Mesendoderm (in vitro differentiated cells): Measurements from ENCODE around the gene SREBF1.

Source experiments
- DNase-seq: peaks from one replicate; pipeline ENCODE4 v3.0.0; 2013
- H2AK5ac ChIP-seq: 2 replicates; pipeline ENCODE4 v1.6.1; 2013; ENCODE audit warnings: low read length, inconsistent platforms
- H2BK120ac ChIP-seq: 2 replicates; pipeline ENCODE4 v1.6.1; 2013; ENCODE audit warnings: low read depth, mild to moderate bottlenecking, low read length, moderate library complexity, mixed read lengths
- H2BK15ac ChIP-seq: replicated peaks from 2 replicates; pipeline ENCODE4 v1.6.1; 2013; ENCODE audit warnings: low read depth, mild to moderate bottlenecking, moderate library complexity
- H2BK5ac ChIP-seq: 2 replicates; pipeline ENCODE4 v1.6.1; 2013; ENCODE audit warnings: low read length, inconsistent platforms
- H3K18ac ChIP-seq: 2 replicates; pipeline ENCODE4 v1.6.1; 2013; ENCODE audit warnings: mild to moderate bottlenecking, low read length, mixed read lengths
- H3K23ac ChIP-seq: one replicate; pipeline ENCODE4 v1.6.1; 2013; ENCODE audit warnings: low read length
- H3K27ac ChIP-seq: 2 replicates; pipeline ENCODE4 v1.5.1; 2013; ENCODE audit warnings: low read depth, mild to moderate bottlenecking, inconsistent platforms, low read length, moderate library complexity
- H3K27me3 ChIP-seq: 2 replicates; pipeline ENCODE4 v1.6.1; 2013; ENCODE audit warnings: low read length, control low read depth, mild to moderate bottlenecking, inconsistent platforms; ENCODE audit not compliant: insufficient read depth, poor library complexity
- H3K36me3 ChIP-seq: 2 replicates; pipeline ENCODE4 v1.6.1; 2013; ENCODE audit warnings: low read length, inconsistent platforms; ENCODE audit not compliant: control insufficient read depth, insufficient read depth
- H3K4ac ChIP-seq: one replicate; pipeline ENCODE4 v1.6.1; 2013; ENCODE audit warnings: low read depth, mild to moderate bottlenecking, low read length, moderate library complexity
- H3K4me1 ChIP-seq: 2 replicates; pipeline ENCODE4 v1.6.1; 2013; ENCODE audit warnings: low read depth, low read length, inconsistent platforms; ENCODE audit not compliant: control insufficient read depth
- H3K4me2 ChIP-seq: 2 replicates; pipeline ENCODE4 v1.6.1; 2013; ENCODE audit warnings: low read length
- H3K4me3 ChIP-seq: 2 replicates; pipeline ENCODE4 v1.5.1; 2013; ENCODE audit warnings: mild to moderate bottlenecking, low read length
- H3K56ac ChIP-seq: one replicate; pipeline ENCODE4 v1.6.1; 2013; ENCODE audit warnings: low read length
- H3K79me1 ChIP-seq: 2 replicates; pipeline ENCODE4 v1.6.1; 2013; ENCODE audit warnings: low read length, inconsistent platforms
- H3K79me2 ChIP-seq: 2 replicates; pipeline ENCODE4 v1.6.1; 2013; ENCODE audit warnings: mild to moderate bottlenecking, low read length; ENCODE audit not compliant: control insufficient read depth, insufficient read depth
- H3K9ac ChIP-seq: 2 replicates; pipeline ENCODE4 v1.6.1; 2013; ENCODE audit warnings: low read length, inconsistent platforms
- H4K5ac ChIP-seq: one replicate; pipeline ENCODE4 v1.6.1; 2013; ENCODE audit warnings: low read length
- H4K8ac ChIP-seq: one replicate; pipeline ENCODE4 v1.6.1; 2013; ENCODE audit warnings: low read depth, mild to moderate bottlenecking, control low read depth, low read length, moderate library complexity
- WGBS: extraction: QIAGEN DNeasy Blood & Tissue Kit; methylation state at CpG from one replicate; pipeline ENCODE4 v1.1.7; 2013; ENCODE audit warnings: low lambda C conversion rate, missing lambda C conversion rate; ENCODE audit not compliant: insufficient coverage; ENCODE audit errors: extremely low coverage; 5-methylcytosine and 5-hydroxymethylcytosine counted together

Gene SREBF1

GRCh38 chr17:17782523-17783115 lies 54.2 kb downstream of the SREBF1 start:
- Histone ChIP-seq H3K4ac (peak overlapping the region; percentile 46), H3K27me3 (no peaks in the 10 kb centered on the region), H3K79me1 (no peaks in the 10 kb centered on the region), H3K9ac (peak overlapping the region; percentile 79), H2BK15ac (no peak overlapping the region), H4K8ac (no peak overlapping the region), H3K18ac (peak overlapping the region; percentile 62), H3K4me3 (peak overlapping the region; percentile 64), H2BK5ac (no peak overlapping the region), H3K23ac (no peak overlapping the region), H3K79me2 (no peaks in the 10 kb centered on the region), H3K4me2 (peak overlapping the region; percentile 80), H4K5ac (no peak overlapping the region), H2AK5ac (no peak overlapping the region), H3K4me1 (peaks cover 8% of the 10 kb centered on the region), H3K56ac (peak overlapping the region; percentile 96), H3K27ac (peak overlapping the region; percentile 36), H2BK120ac (peak overlapping the region; percentile 45), H3K36me3 (no peaks in the 10 kb centered on the region)
- WGBS, result no CpG with 5 or more reads among the region's 57 CpGs
- peak; percentile 64 for DNase-seq

GRCh38 chr17:17781591-17782496 lies 54.9 kb downstream of the SREBF1 start:
- peak overlapping the region; percentile 59 for H3K23ac ChIP-seq
- peaks cover 8% of the 10 kb centered on the region for H3K4me1 ChIP-seq
- H3K9ac ChIP-seq, result peak overlapping the region; percentile 70
- no peaks in the 10 kb centered on the region for H3K79me1 ChIP-seq
- peak overlapping the region; percentile 62 for H3K18ac ChIP-seq
- no peaks in the 10 kb centered on the region for H3K27me3 ChIP-seq
- peak overlapping the region; percentile 57 for H3K4ac ChIP-seq
- H3K36me3 ChIP-seq, result no peaks in the 10 kb centered on the region
- no peak overlapping the region for H2AK5ac ChIP-seq
- no CpG with 5 or more reads among the region's 88 CpGs for WGBS
- H3K4me3 ChIP-seq, result peak overlapping the region; percentile 15
- peak overlapping the region; percentile 45 for H2BK120ac ChIP-seq
- H3K79me2 ChIP-seq, result no peaks in the 10 kb centered on the region
- no peak overlapping the region for H4K8ac ChIP-seq
- H3K27ac ChIP-seq, result peak overlapping the region; percentile 55
- peak; percentile 77 for DNase-seq
- peak overlapping the region; percentile 96 for H3K56ac ChIP-seq
- no peak overlapping the region for H2BK15ac ChIP-seq
- no peak overlapping the region for H2BK5ac ChIP-seq
- H4K5ac ChIP-seq, result no peak overlapping the region
- H3K4me2 ChIP-seq, result peak overlapping the region; percentile 68

GRCh38 chr17:17780922-17781590 lies 55.7 kb downstream of the SREBF1 start:
- Histone ChIP-seq H3K27me3 (no peaks in the 10 kb centered on the region), H2BK120ac (no peak overlapping the region), H3K18ac (peak overlapping the region; percentile 62), H3K36me3 (no peaks in the 10 kb centered on the region), H2BK15ac (no peak overlapping the region), H3K4ac (no peak overlapping the region), H3K4me1 (peaks cover 8% of the 10 kb centered on the region), H2BK5ac (no peak overlapping the region), H3K79me1 (no peaks in the 10 kb centered on the region), H3K4me2 (peak overlapping the region; percentile 68), H3K4me3 (no peak overlapping the region), H3K56ac (peak overlapping the region; percentile 96), H3K79me2 (no peaks in the 10 kb centered on the region), H4K5ac (no peak overlapping the region), H3K23ac (no peak overlapping the region), H3K27ac (peak overlapping the region; percentile 55), H2AK5ac (no peak overlapping the region), H4K8ac (no peak overlapping the region), H3K9ac (peak overlapping the region; percentile 70)
- WGBS, result no CpG with 5 or more reads among the region's 11 CpGs
- DNase-seq, result peak; percentile 98

- WGBS, result no CpG with 5 or more reads among the region's 16 CpGs
- no peak overlapping the region for H2BK5ac ChIP-seq
- H2BK15ac ChIP-seq, result no peak overlapping the region
- no peak overlapping the region for H3K27ac ChIP-seq
- no peak overlapping the region for H3K4me2 ChIP-seq
- H3K18ac ChIP-seq, result no peak overlapping the region
- no peak overlapping the region for H4K5ac ChIP-seq
- DNase-seq, result no peak
- H2AK5ac ChIP-seq, result no peak overlapping the region
- no peak overlapping the region for H3K4ac ChIP-seq
- H3K9ac ChIP-seq, result no peak overlapping the region
- H3K79me1 ChIP-seq, result no peaks in the 10 kb centered on the region
- no peaks in the 10 kb centered on the region for H3K27me3 ChIP-seq
- no peak overlapping the region for H4K8ac ChIP-seq
- H3K79me2 ChIP-seq, result no peaks in the 10 kb centered on the region
- no peaks in the 10 kb centered on the region for H3K36me3 ChIP-seq
- H2BK120ac ChIP-seq, result no peak overlapping the region
- no peak overlapping the region for H3K23ac ChIP-seq
- H3K56ac ChIP-seq, result no peak overlapping the region
- peaks cover 4% of the 10 kb centered on the region for H3K4me1 ChIP-seq
- H3K4me3 ChIP-seq, result no peak overlapping the region
These were observed 57.7 kb downstream of the SREBF1 start for GRCh38 chr17:17779015-17779611.

- no peak overlapping the region for H2BK5ac ChIP-seq
- no peak overlapping the region for H3K9ac ChIP-seq
- no peak overlapping the region for H3K56ac ChIP-seq
- H3K27ac ChIP-seq, result no peak overlapping the region
- H3K4ac ChIP-seq, result no peak overlapping the region
- H4K5ac ChIP-seq, result no peak overlapping the region
- no peak overlapping the region for H3K18ac ChIP-seq
- no peak overlapping the region for H2BK15ac ChIP-seq
- peaks cover 4% of the 10 kb centered on the region for H3K4me1 ChIP-seq
- H3K79me1 ChIP-seq, result no peaks in the 10 kb centered on the region
- H4K8ac ChIP-seq, result no peak overlapping the region
- H3K27me3 ChIP-seq, result no peaks in the 10 kb centered on the region
- no peak overlapping the region for H2BK120ac ChIP-seq
- no peak overlapping the region for H3K4me2 ChIP-seq
- H3K79me2 ChIP-seq, result no peaks in the 10 kb centered on the region
- DNase-seq, result no peak
- H3K23ac ChIP-seq, result no peak overlapping the region
- H3K4me3 ChIP-seq, result no peak overlapping the region
- no peak overlapping the region for H2AK5ac ChIP-seq
- no CpG with 5 or more reads among the region's 8 CpGs for WGBS
- H3K36me3 ChIP-seq, result no peaks in the 10 kb centered on the region
These were observed 58.3 kb downstream of the SREBF1 start for GRCh38 chr17:17778308-17779014.
